Pulmonary artery endothelial cell (primary cell): ENCODE results near the gene REEP5. TPM values are rescaled to one million over a fixed set of nuclear protein-coding genes. Genes with fewer than 3 reads are reported as not detected.
"Not testable (repeated sequence)": the region's sequence is repeated elsewhere in the genome, so short reads cannot be mapped to it uniquely, and the experiment has no call there.

ENCODE experiments used
- DNase-seq: peaks from one replicate; pipeline ENCODE4 v3.0.0-alpha.2; 2011; ENCODE audit warnings: low read depth, low spot score
- total RNA-seq: library from RNA; depleted of rRNA; stranded (reverse); fragments of >200 nt; gene quantifications from 2 replicates; pipeline ENCODE4 v1.2.3, GENCODE V29; 2014

REEP5 gene
- total RNA-seq, 1 donor from 2014 or later, result 56.9 TPM

- no peak for DNase-seq
Observed at GRCh38 chr5:112933651-112934365, 11.8 kb upstream of the REEP5 start.

GRCh38 chr5:112933105-112933504, 11.1 kb upstream of the REEP5 start:
- DNase-seq, result no peak

- no peak for DNase-seq
Observed at GRCh38 chr5:112931473-112931872, 9.4 kb upstream of the REEP5 start.

DNA sequence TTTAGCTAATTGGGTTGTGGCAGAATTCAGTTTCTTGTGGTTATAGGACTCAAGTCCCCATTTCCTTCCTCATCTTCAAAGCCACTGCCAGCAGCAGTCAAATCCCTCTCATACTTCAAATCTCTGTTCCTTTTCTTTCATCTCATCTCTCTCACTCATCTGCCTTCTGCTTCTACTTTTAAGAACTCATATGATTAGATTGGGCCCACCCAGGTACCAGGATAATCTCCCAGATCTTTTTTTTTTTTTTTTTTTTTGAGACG, 8.0 kb upstream of the REEP5 start:
- DNase-seq, result no peak

GRCh38 chr5:112929336-112930081, 7.5 kb upstream of the REEP5 start:
- DNase-seq, result no peak

DNA sequence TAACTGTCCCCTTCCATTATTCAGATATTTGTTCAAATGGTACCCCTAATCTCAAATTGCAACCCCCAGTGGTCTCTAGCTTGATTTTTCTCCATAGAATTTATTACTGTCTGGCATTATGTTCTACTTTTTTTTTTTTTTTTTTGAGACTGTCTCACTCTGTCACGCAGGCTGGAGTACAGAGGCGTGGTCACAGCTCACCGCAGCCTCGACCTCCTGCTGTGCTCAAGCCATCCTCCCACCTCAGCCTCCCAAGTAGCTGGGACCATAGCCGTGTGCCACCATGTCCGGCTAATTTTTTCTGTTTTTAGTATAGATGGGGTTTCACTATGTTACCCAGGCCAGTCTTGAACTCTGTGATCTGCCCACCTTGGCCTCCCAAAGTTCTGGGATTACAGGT, 2.0 kb upstream of the REEP5 start:
- DNase-seq, result no peak

DNA sequence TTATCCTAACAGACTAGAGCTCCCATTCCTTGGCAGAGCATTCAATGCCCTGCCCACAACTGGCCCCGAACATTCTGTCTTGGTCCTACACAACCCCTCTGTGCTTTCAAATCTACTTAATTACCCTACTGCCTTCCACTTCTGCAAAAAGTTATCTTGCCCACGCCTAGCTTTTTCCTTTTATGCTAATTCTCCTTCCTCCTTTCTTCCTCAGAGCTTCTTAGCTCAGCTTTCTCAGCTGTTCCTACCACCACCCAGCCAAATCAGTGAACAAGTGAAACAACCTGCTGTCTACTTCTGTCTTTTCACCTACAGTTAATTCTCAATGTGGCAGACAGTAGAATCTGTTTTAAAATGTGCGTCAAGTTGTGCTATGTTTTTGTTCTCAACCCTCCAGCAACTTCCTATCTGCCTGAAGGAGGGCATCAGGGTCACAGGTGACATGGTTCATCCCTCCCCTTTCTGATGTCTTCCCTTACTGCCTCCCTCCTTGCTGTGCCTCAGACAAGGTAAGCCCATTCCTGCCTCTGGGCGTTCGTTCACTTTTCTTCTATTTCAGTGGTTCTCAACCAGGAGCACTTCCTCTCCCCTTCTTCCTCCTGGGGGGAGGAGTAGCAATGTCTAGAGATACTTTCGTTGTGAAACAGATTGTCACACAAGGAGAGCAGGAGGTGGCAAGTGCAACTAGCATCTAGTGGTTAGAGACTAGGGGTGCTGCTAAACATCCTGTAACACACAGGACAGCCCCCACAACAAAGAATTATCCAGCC, 1.3 kb upstream of the REEP5 start:
- DNase-seq, result no peak

GRCh38 chr5:112921026-112921832, 798 bp downstream of the REEP5 start:
- peak; percentile 26 for DNase-seq

- DNase-seq, result no peak
Observed at GRCh38 chr5:112919972-112920371, 2.1 kb downstream of the REEP5 start.

- DNase-seq, result no peak
Observed at GRCh38 chr5:112918679-112919078, 3.3 kb downstream of the REEP5 start.

GRCh38 chr5:112918136-112918535, 3.9 kb downstream of the REEP5 start:
- no peak for DNase-seq

DNA sequence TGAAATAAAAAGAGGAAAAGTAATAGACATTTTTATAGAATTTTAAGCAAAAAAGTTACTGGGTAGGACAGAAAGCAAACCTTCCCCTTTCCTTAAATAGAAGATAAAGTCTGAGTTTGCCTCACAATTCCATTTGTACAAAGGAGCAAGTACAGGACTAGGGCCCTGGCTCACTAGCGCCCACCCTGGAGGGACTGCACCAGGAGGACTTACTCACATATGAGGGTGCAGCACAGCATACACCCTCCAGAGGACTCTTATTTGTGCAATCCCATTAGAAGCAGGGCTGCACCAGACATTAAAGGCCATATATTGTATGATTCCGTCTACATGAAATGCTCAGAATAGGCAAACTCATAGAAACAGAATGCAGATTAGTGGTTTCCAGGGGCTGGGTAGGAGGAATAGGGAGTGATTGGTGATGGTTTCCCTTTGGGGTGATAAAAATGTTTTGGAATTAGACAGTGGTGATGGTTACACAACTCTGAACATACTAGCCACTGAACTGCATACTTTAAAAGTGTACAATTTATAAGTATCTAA, 4.5 kb downstream of the REEP5 start:
- no peak for DNase-seq

DNA sequence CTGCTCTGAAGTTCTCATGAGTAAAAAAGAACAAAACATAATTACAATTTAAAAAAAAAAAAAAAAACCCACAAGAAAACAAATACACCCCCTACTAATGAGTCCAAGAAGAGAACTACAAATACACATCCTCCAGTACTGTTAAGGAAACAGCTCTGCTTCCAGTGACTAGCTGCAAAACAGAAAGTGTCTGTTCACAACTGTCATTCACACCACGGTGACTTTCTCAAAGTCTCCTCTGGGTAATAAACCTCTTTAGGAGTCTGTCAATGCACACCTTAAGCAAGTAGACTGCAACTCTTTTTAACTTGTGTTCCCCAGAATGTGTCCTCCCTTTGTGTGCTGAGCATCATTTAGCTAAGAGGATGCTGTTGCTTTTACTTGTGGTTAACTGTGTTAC, 6.2 kb downstream of the REEP5 start:
- no peak for DNase-seq

DNA sequence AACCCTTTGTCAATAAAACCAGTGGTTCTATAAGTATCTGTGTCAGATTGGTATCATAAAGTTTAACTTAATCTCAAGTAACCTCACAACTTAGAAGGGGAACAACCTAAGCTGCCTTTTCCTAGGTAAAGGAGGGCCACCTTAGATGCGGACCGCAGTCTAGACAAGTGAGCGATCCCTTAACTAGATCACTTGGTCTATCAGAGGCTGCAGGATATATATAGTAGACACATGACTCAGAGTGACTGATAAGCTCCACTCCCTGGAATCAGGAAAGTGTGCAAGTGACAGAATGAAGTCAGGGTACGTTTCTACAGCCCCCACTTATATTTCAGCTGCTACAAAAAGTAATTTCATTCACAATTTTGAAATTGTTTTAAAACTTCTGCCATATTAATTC, 7.4 kb downstream of the REEP5 start:
- DNase-seq, result no peak

- DNase-seq, result no peak
Observed at GRCh38 chr5:112910529-112910928, 11.5 kb downstream of the REEP5 start.

- no peak for DNase-seq
Observed at GRCh38 chr5:112908854-112909253, 13.2 kb downstream of the REEP5 start.

GRCh38 chr5:112907166-112907631, 14.8 kb downstream of the REEP5 start:
- DNase-seq, result no peak

GRCh38 chr5:112906637-112907036, 15.4 kb downstream of the REEP5 start:
- no peak for DNase-seq

- not testable (repeated sequence) for DNase-seq
Observed at GRCh38 chr5:112904996-112905395, 17.0 kb downstream of the REEP5 start.

GRCh38 chr5:112902561-112902960, 19.5 kb downstream of the REEP5 start:
- no peak for DNase-seq

GRCh38 chr5:112895682-112896081, 26.3 kb downstream of the REEP5 start:
- no peak for DNase-seq
